Neural cell (in vitro differentiated cells): ENCODE data around the gene WDR20.

Experiments used
- EP300 ChIP-seq: fragments of 450-650 bp; conservative IDR thresholded peaks from 2 replicates; pipeline ENCODE4 v1.6.1; 2014; ENCODE audit warnings: antibody characterized with exemption, mild to moderate bottlenecking, moderate library complexity; ENCODE audit not compliant: poor library complexity, severe bottlenecking
- EZH2 ChIP-seq: fragments of 200-600, 300-800 bp; shearing (Covaris generic), sonication (generic); IDR thresholded peaks from 2 replicates; pipeline ENCODE4 v1.6.1; 2014; ENCODE audit warnings: antibody characterized with exemption, low read length, borderline replicate concordance, mild to moderate bottlenecking; ENCODE audit not compliant: insufficient read depth, poor library complexity, severe bottlenecking
- POLR2AphosphoS5 ChIP-seq: IDR thresholded peaks from 2 replicates; pipeline ENCODE4 v1.6.1; 2012
- TF ChIP-seq, protein P1 (sequence below): fragments of 450-650 bp; IDR thresholded peaks from 2 replicates; pipeline ENCODE4 v1.5.1; 2014; ENCODE audit warnings: antibody characterized with exemption, mild to moderate bottlenecking, moderate library complexity; ENCODE audit not compliant: poor library complexity, severe bottlenecking
- TF ChIP-seq, protein P2 (sequence below): IDR thresholded peaks from 2 replicates; pipeline ENCODE4 v1.6.1; 2012; ENCODE audit warnings: borderline replicate concordance

DNA sequence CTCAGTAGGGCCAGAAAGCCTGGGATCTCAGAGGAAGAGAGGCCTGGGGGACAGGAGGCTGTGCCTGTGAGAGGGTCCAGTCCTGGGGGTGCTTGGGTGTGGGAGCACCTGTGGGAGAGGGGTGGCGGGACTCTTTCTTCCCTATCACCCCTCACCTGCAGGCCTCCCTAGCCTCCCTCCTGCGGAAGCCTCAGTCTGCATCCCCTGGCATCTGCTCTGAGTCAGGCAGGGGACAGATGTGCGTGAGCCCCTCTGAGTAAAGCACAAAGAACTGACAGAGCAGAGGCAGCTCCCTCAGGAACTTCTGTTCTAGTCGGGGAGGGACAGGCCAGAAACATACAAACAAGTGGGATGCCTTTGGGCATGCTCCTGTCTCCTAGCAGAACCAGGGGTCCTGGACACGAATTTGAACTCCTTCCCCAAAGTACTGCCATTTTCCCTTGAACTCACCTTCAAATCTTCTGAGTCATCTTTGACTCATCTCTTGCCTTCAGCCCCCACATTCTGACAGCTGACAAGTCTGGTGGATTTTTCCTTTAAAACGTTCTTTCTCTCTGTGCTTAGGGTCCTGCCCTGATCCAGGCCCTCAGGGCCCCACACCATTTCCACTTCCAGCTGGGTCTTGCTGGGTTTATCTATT, 44.3 kb upstream of the WDR20 start:
- TF ChIP-seq, protein P1, sequence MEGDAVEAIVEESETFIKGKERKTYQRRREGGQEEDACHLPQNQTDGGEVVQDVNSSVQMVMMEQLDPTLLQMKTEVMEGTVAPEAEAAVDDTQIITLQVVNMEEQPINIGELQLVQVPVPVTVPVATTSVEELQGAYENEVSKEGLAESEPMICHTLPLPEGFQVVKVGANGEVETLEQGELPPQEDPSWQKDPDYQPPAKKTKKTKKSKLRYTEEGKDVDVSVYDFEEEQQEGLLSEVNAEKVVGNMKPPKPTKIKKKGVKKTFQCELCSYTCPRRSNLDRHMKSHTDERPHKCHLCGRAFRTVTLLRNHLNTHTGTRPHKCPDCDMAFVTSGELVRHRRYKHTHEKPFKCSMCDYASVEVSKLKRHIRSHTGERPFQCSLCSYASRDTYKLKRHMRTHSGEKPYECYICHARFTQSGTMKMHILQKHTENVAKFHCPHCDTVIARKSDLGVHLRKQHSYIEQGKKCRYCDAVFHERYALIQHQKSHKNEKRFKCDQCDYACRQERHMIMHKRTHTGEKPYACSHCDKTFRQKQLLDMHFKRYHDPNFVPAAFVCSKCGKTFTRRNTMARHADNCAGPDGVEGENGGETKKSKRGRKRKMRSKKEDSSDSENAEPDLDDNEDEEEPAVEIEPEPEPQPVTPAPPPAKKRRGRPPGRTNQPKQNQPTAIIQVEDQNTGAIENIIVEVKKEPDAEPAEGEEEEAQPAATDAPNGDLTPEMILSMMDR = no peak
- TF ChIP-seq EP300 (no peak), POLR2AphosphoS5 (no peak), EZH2 (no peak)
- TF ChIP-seq, protein P2, sequence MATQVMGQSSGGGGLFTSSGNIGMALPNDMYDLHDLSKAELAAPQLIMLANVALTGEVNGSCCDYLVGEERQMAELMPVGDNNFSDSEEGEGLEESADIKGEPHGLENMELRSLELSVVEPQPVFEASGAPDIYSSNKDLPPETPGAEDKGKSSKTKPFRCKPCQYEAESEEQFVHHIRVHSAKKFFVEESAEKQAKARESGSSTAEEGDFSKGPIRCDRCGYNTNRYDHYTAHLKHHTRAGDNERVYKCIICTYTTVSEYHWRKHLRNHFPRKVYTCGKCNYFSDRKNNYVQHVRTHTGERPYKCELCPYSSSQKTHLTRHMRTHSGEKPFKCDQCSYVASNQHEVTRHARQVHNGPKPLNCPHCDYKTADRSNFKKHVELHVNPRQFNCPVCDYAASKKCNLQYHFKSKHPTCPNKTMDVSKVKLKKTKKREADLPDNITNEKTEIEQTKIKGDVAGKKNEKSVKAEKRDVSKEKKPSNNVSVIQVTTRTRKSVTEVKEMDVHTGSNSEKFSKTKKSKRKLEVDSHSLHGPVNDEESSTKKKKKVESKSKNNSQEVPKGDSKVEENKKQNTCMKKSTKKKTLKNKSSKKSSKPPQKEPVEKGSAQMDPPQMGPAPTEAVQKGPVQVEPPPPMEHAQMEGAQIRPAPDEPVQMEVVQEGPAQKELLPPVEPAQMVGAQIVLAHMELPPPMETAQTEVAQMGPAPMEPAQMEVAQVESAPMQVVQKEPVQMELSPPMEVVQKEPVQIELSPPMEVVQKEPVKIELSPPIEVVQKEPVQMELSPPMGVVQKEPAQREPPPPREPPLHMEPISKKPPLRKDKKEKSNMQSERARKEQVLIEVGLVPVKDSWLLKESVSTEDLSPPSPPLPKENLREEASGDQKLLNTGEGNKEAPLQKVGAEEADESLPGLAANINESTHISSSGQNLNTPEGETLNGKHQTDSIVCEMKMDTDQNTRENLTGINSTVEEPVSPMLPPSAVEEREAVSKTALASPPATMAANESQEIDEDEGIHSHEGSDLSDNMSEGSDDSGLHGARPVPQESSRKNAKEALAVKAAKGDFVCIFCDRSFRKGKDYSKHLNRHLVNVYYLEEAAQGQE = no peak
